Measurements from ENCODE around the gene PGBD5. TPM values are rescaled to one million over a fixed set of nuclear protein-coding genes. Genes with fewer than 3 reads are reported as not detected.

The PGBD5 gene
- total and polyA plus RNA-seq, 2 of the 13 experiments (the other 11 are each of a cell fraction or from before 2014, with no cell fraction given), result 0.04 to 0.13 TPM

GRCh38 chr1:230301822-230302221 is 124.3 kb downstream of the PGBD5 start:
- Histone ChIP-seq H4K20me1 (ENCODE audit: insufficient read depth, low read length) (no peaks in the 10 kb centered on the region), H3K9me3 (ENCODE audit: low read length) (no peaks in the 10 kb centered on the region), H3K9ac (ENCODE audit: insufficient read depth, low read depth, low read length) (no peak overlapping the region), H3K4me2 (ENCODE audit: low read depth, low read length) (no peak overlapping the region), H2AFZ (ENCODE audit: low read length) (no peak overlapping the region), H3K4me1 (ENCODE audit: insufficient read depth, low read length) (peaks cover 30% of the 10 kb centered on the region), H3K27ac (ENCODE audit: extremely low read length, insufficient read depth, low read length) (no peak overlapping the region), H3K27me3 (ENCODE audit: control insufficient read depth in 1 of 2, insufficient read depth in 2 of 2, low read length in 2 of 2) (no peaks in the 10 kb centered on the region; a peak in 1 of 5 replicates), H3K36me3 (replicated peaks in 1 of 2; ENCODE audit: control insufficient read depth in 1 of 2, insufficient read depth in 2 of 2, low read length in 2 of 2) (no peaks in the 10 kb centered on the region), H3K4me3 (replicated peaks in 1 of 3; ENCODE audit: insufficient read depth in 1 of 3, low read depth in 2 of 3, low read length in 3 of 3) (no peak overlapping the region; a peak in 1 of 6 replicates), H3K79me2 (ENCODE audit: insufficient read depth, low read length) (no peaks in the 10 kb centered on the region)
- TF ChIP-seq HES4 (CRISPR knock-in tag; IDR thresholded peaks at IDR 0.05; ENCODE audit: borderline replicate concordance), result no peak
- TF ChIP-seq JDP2 (CRISPR knock-in tag; IDR thresholded peaks at IDR 0.05; ENCODE audit: borderline replicate concordance), result no peak
- TF ChIP-seq ZNF546 (CRISPR knock-in tag; conservative IDR thresholded peaks at IDR 0.05), result no peak
- TF ChIP-seq THAP11 (CRISPR knock-in tag; IDR thresholded peaks at IDR 0.05), result no peak
- TF ChIP-seq SRSF4 (IDR thresholded peaks at IDR 0.05; ENCODE audit: low read depth, low read length, poor library complexity, severe bottlenecking), result no peak
- TF ChIP-seq ZNF264 (CRISPR knock-in tag; IDR thresholded peaks at IDR 0.05), result no peak
- TF ChIP-seq, protein P1, sequence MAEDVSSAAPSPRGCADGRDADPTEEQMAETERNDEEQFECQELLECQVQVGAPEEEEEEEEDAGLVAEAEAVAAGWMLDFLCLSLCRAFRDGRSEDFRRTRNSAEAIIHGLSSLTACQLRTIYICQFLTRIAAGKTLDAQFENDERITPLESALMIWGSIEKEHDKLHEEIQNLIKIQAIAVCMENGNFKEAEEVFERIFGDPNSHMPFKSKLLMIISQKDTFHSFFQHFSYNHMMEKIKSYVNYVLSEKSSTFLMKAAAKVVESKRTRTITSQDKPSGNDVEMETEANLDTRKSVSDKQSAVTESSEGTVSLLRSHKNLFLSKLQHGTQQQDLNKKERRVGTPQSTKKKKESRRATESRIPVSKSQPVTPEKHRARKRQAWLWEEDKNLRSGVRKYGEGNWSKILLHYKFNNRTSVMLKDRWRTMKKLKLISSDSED (CRISPR knock-in tag; IDR thresholded peaks at IDR 0.05), result no peak
- POLR2A ChIA-PET, result no interaction called here
- ATAC-seq (no peak), DNase-seq (ENCODE audit: low spot score) (no peak), FAIRE-seq (no peak)
- intact Hi-C loops (cut with micrococcal nuclease; ENCODE audit: unreplicated experiment), result no loop called here
- CTCF ChIA-PET (ENCODE audit: low intra/inter-chr PET ratio, low total read pairs), result no interaction called here
- WGBS (ENCODE audit: low lambda C conversion rate), result 67% methylated on average over 3 of the region's 6 CpGs
- in situ Hi-C loops (cut with HindIII; ENCODE audit: extremely low pct_ligation_motif_present, low pct_unique_long_range_greater_than_20kb), result no loop called here
- BruUV-seq (replicated peaks), result no TSS peak

GRCh38 chr1:230301322-230301721 is 124.8 kb downstream of the PGBD5 start:
- TF ChIP-seq ZBTB21 (CRISPR knock-in tag; IDR thresholded peaks at IDR 0.05) (no peak), ETS1 (CRISPR knock-in tag; IDR thresholded peaks at IDR 0.05) (no peak), HNF4A (CRISPR knock-in tag; IDR thresholded peaks at IDR 0.05) (0 out of 2 replicates have a peak, but pooled peaks have one; percentile 2)
- FAIRE-seq, result no peak

More at GRCh38 chr1:230301322-230301721, 124.8 kb downstream of the PGBD5 start:
- Histone ChIP-seq H3K27me3 (ENCODE audit: control insufficient read depth in 1 of 2, insufficient read depth in 2 of 2, low read length in 2 of 2) (no peaks in the 10 kb centered on the region; a peak in 1 of 5 replicates), H3K79me2 (ENCODE audit: insufficient read depth, low read length) (no peaks in the 10 kb centered on the region), H3K4me2 (ENCODE audit: low read depth, low read length) (peak overlapping the region; percentile 13; the same call in 1 of the 2 replicates), H3K4me1 (ENCODE audit: insufficient read depth, low read length) (peaks cover 30% of the 10 kb centered on the region), H3K4me3 (replicated peaks in 1 of 3; ENCODE audit: insufficient read depth in 1 of 3, low read depth in 2 of 3, low read length in 3 of 3) (no peak overlapping the region), H3K27ac (ENCODE audit: extremely low read length, insufficient read depth, low read length) (no peak overlapping the region), H4K20me1 (ENCODE audit: insufficient read depth, low read length) (no peaks in the 10 kb centered on the region), H3K36me3 (replicated peaks in 1 of 2; ENCODE audit: control insufficient read depth in 1 of 2, insufficient read depth in 2 of 2, low read length in 2 of 2) (no peaks in the 10 kb centered on the region), H3K9ac (ENCODE audit: insufficient read depth, low read depth, low read length) (no peak overlapping the region), H2AFZ (ENCODE audit: low read length) (no peak overlapping the region), H3K9me3 (ENCODE audit: low read length) (no peaks in the 10 kb centered on the region)
- 43% methylated on average over 7 of the region's 8 CpGs for WGBS (ENCODE audit: low lambda C conversion rate)
- POLR2A ChIA-PET, result no interaction called here
- CTCF ChIA-PET (ENCODE audit: low intra/inter-chr PET ratio, low total read pairs), result no interaction called here
- in situ Hi-C loops (cut with HindIII; ENCODE audit: extremely low pct_ligation_motif_present, low pct_unique_long_range_greater_than_20kb), result no loop called here
- no TSS peak for BruUV-seq (replicated peaks)
- DNase-seq (ENCODE audit: low spot score), result no peak
- intact Hi-C loops (cut with micrococcal nuclease; ENCODE audit: unreplicated experiment), result no loop called here
- peak; percentile 48 for ATAC-seq
